Fibroblast of pulmonary artery (primary cell): ENCODE data around the gene DKK3.

Experiments
- DNase-seq: peaks from one replicate; pipeline ENCODE4 v3.0.0-alpha.2; 2010; ENCODE audit warnings: low read depth
- H3K4me3 ChIP-seq: replicated peaks from 2 replicates; pipeline ENCODE4 v1.5.1; 2011; ENCODE audit warnings: low read depth, mild to moderate bottlenecking, control low read depth, low read length, moderate library complexity
- TF ChIP-seq, protein P1 (sequence below): IDR thresholded peaks from 2 replicates; pipeline ENCODE4 v1.5.1; 2011; ENCODE audit warnings: mild to moderate bottlenecking, control low read depth, low read length, inconsistent platforms; ENCODE audit errors: missing control alignments

The DKK3 gene

GRCh38 chr11:12019337-12019736 is 10.9 kb upstream of the DKK3 start:
- TF ChIP-seq, protein P1, sequence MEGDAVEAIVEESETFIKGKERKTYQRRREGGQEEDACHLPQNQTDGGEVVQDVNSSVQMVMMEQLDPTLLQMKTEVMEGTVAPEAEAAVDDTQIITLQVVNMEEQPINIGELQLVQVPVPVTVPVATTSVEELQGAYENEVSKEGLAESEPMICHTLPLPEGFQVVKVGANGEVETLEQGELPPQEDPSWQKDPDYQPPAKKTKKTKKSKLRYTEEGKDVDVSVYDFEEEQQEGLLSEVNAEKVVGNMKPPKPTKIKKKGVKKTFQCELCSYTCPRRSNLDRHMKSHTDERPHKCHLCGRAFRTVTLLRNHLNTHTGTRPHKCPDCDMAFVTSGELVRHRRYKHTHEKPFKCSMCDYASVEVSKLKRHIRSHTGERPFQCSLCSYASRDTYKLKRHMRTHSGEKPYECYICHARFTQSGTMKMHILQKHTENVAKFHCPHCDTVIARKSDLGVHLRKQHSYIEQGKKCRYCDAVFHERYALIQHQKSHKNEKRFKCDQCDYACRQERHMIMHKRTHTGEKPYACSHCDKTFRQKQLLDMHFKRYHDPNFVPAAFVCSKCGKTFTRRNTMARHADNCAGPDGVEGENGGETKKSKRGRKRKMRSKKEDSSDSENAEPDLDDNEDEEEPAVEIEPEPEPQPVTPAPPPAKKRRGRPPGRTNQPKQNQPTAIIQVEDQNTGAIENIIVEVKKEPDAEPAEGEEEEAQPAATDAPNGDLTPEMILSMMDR: no peak
- DNase-seq: peak; percentile 67
- no peak overlapping the region for H3K4me3 ChIP-seq

DNA sequence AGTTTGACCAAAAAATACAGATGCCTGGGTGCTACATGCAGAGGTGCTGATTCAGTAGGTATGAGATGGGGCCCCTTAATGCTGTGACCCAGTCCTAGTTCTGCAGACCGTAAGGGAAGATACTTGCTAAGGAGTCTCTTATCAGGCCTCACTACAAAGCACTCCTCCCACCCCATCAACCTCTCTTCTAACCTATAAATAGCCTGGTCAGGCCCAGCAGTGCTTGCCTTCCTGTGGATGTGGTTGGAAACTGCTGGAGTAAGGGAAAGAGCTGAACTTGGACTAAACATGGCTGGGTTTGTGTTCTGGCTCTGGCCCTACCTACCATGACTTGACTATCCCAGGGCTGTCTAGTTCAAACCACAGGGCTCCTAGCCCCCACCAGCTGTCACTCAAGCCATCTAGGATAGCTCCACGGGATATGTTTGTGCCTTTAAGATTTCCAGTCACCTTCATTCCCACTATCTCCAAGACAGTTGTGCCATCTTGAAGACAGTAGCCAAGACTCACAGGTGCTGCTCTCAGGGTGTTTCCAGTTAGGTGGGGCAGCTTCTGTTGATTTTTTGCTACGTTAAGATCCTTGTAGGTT is 9.5 kb upstream of the DKK3 start:
- H3K4me3 ChIP-seq: no peak overlapping the region
- TF ChIP-seq, protein P1: no peak
- DNase-seq: peak; percentile 44

DNA sequence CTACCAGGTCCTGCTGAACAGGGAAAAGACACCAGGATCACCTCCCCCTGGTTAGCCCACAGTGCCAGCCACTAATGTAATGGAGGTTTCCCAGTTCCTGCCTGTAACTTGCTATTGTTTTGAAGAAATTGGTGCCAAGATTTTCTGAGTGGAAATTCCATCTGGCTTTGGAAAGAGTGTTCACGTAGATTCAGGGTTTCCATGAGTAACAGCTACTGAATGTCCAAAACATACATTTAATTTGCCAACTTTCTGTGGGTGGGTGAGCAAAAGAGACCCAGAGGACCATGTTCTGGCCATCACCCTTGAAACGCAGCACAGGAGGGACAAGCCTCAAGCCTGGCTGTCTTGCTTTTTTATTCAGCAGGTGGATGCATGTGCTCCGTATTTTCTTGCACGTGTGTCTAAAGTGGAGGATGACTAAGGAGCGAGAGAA is 8.8 kb upstream of the DKK3 start:
- TF ChIP-seq, protein P1: no peak
- H3K4me3 ChIP-seq: no peak overlapping the region
- peak; percentile 94 for DNase-seq

DNA sequence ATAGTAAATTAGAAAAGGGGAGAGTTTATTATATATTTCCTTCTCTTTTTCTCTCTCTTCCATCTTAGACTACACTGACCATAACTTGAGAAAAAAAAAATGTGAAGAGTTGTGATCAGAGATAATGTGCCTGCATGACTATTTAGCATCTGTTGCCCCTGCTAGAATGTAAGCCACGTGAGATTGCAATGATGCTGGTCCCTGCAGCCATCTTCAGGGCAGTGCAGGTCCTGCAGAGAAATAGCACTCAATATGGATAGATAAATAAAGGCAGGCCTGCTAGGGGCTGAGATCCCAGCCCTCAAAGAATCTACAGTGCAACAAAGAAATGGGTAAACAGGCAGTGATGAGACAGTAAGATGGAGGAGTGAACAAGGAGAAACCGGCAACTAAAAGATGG is 7.8 kb upstream of the DKK3 start:
- TF ChIP-seq, protein P1: no peak
- no peak for DNase-seq
- no peak overlapping the region for H3K4me3 ChIP-seq

DNA sequence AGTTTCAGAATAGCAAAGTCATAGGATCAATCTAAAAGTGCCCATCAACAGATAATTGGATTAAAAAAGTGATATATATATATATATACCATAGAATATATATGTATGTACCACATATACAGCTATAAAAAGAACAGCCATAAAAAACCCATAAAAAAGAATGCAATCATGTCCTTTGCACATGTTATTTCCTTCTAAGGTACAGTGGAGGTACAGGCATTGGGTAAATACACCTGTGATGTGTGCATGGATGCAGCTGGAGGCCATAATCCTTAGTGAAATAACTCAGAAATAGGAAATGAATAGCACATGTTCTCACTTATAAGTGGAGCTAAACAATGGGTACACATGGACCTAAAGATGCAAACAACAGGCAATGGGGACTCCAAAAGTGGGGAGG is 7.1 kb upstream of the DKK3 start:
- no peak for DNase-seq
- TF ChIP-seq, protein P1: no peak
- no peak overlapping the region for H3K4me3 ChIP-seq

DNA sequence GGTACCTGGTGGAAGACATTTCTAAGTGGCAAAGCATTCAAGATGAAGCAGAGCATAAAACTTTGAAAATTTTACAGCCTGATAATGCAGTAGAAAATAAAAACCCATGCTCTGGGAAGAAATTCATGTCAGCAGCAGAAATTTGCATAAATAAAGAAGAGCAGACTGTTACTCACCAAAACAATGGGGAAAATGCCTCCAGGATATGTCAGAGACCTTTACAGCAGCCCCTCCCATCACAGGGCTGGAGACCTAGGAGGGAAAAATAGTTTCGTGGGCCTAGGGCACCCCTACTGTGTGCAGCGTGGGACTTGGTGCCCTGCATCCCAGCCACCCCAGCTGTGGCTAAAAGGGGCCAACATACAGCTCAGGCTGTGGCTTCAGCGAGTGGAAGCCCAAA is 5.4 kb upstream of the DKK3 start:
- H3K4me3 ChIP-seq: no peak overlapping the region
- peak; percentile 15 for DNase-seq
- TF ChIP-seq, protein P1: no peak

DNA sequence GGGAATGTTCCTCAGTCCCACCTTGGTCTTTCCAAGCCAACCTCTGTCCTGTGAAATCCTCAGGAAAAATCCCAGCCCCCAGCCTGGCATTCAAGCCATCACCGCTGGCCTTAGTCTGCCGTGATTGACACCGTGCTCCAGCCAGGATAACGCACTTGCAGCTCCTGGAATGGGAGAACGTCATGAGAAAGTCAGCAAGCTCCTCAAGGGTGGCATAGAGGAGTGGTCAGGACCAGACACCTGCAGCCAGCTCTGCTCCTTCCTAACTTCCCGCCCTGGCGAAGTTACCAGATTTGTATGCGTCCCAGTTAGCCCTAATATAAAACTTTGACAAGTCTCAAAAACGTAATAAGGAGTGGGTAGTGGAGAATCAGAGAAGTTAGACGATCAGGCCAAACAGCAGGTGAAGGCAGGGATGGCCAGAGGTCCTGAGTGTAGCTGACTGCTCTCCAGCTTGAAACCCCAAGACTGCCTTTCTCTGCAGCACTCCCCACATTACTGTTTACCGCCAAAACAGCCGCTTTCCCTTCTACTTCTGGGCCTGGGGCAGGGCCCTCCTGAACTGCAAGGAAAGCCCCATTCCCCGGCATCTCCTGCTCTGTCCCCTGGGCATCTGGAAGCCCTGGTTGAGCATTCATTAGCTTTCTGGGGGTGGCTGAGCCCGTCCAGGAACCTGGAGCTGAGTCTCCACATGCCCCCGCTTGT is 1.3 kb upstream of the DKK3 start:
- TF ChIP-seq, protein P1: no peak
- peak overlapping the region; percentile 34 for H3K4me3 ChIP-seq
- no peak for DNase-seq
